Keratinocyte (primary cell): ENCODE results near the gene NXPH3. TPM values are rescaled to one million over a fixed set of nuclear protein-coding genes. Genes with fewer than 3 reads are reported as not detected.

Source experiments
- DNase-seq: peaks from one replicate; pipeline ENCODE4 v3.0.0-alpha.2; 2011; ENCODE audit warnings: low read depth, missing footprints, low spot score
- FAIRE-seq: peaks from 2 replicates; lab custom pipeline; 2011; peaks lifted over from hg19 to GRCh38; lab: Jason Lieb, UNC
- H2AFZ ChIP-seq: 2 replicates; pipeline ENCODE4 v1.6.0; 2012; ENCODE audit warnings: low read length, control low read depth, inconsistent platforms; ENCODE audit not compliant: control insufficient read depth
- H3K27ac ChIP-seq: 2 replicates; pipeline ENCODE4 v1.5.1; 2011; ENCODE audit warnings: low read length; ENCODE audit not compliant: control insufficient read depth, insufficient read depth
- H3K27me3 ChIP-seq: 3 replicates; pipeline ENCODE4 v1.6.0; 2011; ENCODE audit warnings: low read length; ENCODE audit not compliant: control insufficient read depth, insufficient read depth; ENCODE audit errors: extremely low read depth
- H3K36me3 ChIP-seq, 2 experiments: 2 replicates in 1 of 2; 3 replicates in 1 of 2; pipeline ENCODE4 v1.5.1; 2011; ENCODE audit warnings: low read length in 2 of 2, mild to moderate bottlenecking in 1 of 2; ENCODE audit not compliant: control insufficient read depth in 2 of 2, insufficient read depth in 2 of 2; ENCODE audit errors: extremely low read depth in 1 of 2
- H3K4me1 ChIP-seq: 3 replicates; pipeline ENCODE4 v1.5.1; 2011; ENCODE audit warnings: low read length; ENCODE audit not compliant: control insufficient read depth, insufficient read depth; ENCODE audit errors: extremely low read depth
- H3K4me2 ChIP-seq: 3 replicates; pipeline ENCODE4 v1.6.0; 2011; ENCODE audit warnings: low read depth, low read length; ENCODE audit not compliant: control insufficient read depth, insufficient read depth; ENCODE audit errors: extremely low read depth
- H3K4me3 ChIP-seq, 3 experiments: fragments of 200-600 bp in 1 of 3; sonication (generic) in 1 of 3; 2 replicates in 2 of 3; 3 replicates in 1 of 3; pipeline ENCODE4 v1.5.1; 2011 to 2016; ENCODE audit warnings: low read length in 3 of 3, mild to moderate bottlenecking in 3 of 3, control low read depth in 2 of 3, inconsistent platforms in 1 of 3, low read depth in 1 of 3, mixed read lengths in 1 of 3, mixed run types in 1 of 3, moderate library complexity in 1 of 3; ENCODE audit not compliant: control insufficient read depth in 2 of 3, insufficient read depth in 2 of 3; ENCODE audit errors: extremely low read depth in 1 of 3
- H3K79me2 ChIP-seq: 2 replicates; pipeline ENCODE4 v1.6.0; 2012; ENCODE audit warnings: low read length; ENCODE audit not compliant: control insufficient read depth, insufficient read depth
- H3K9ac ChIP-seq: 3 replicates; pipeline ENCODE4 v1.6.0; 2011; ENCODE audit warnings: low read length; ENCODE audit not compliant: control insufficient read depth, insufficient read depth; ENCODE audit errors: extremely low read depth
- H3K9me1 ChIP-seq: 3 replicates; pipeline ENCODE4 v1.6.0; 2011; ENCODE audit warnings: low read length; ENCODE audit not compliant: control insufficient read depth, insufficient read depth; ENCODE audit errors: extremely low read depth
- H3K9me3 ChIP-seq: 2 replicates; pipeline ENCODE4 v1.5.1; 2012; ENCODE audit warnings: low read depth, low read length; ENCODE audit not compliant: control insufficient read depth
- H4K20me1 ChIP-seq: 3 replicates; pipeline ENCODE4 v1.6.0; 2011; ENCODE audit warnings: low read length; ENCODE audit not compliant: control insufficient read depth, insufficient read depth; ENCODE audit errors: extremely low read depth
- EZH2 ChIP-seq: IDR thresholded peaks from one replicate; pipeline ENCODE4 v1.6.1; 2012; ENCODE audit warnings: inconsistent platforms, mild to moderate bottlenecking, low read length, moderate library complexity
- dilution Hi-C: fragments of 300-500 bp; cut with MboI; formaldehyde crosslinking; loops from one replicate; pipeline ENCODE4 v1.7.0; 2020; ENCODE audit warnings: low sequenced_read_pairs; ENCODE audit not compliant: extremely low pct_ligation_motif_present
- polyA plus RNA-seq, 5 experiments: library from polyadenylated mRNA; depleted of rRNA in 3 of 5; stranded (reverse) in 3 of 5; stranded (forward) in 1 of 5; unstranded in 1 of 5; fragments of >200 nt; gene quantifications; 1 replicate in 1 of 5; 2 replicates in 3 of 5; 3 replicates in 1 of 5; pipeline versions ENCODE4 v1.2.1 to v1.2.3, GENCODE V29; 2011 to 2012; ENCODE audit warnings: missing spikeins in 2 of 5, low read depth in 1 of 5, low replicate concordance in 1 of 5
- TF ChIP-seq, protein P1 (sequence below), 3 experiments: IDR thresholded peaks in 1 of 3; conservative IDR thresholded peaks in 1 of 3; optimal IDR thresholded peaks in 1 of 3; 2 replicates in 2 of 3; 3 replicates in 1 of 3; pipeline versions ENCODE3 to v1.5.1; 2011; ENCODE audit warnings: low read length in 3 of 3, mild to moderate bottlenecking in 3 of 3, moderate library complexity in 2 of 3, control low read depth in 1 of 3, inconsistent platforms in 1 of 3; ENCODE audit not compliant: insufficient read depth in 2 of 3; ENCODE audit errors: extremely low read depth in 1 of 3

Gene NXPH3
- polyA plus RNA-seq, 1 donor (not counting 4 experiments of a cell fraction or from before 2014, with no cell fraction given): 0.12 TPM

DNA sequence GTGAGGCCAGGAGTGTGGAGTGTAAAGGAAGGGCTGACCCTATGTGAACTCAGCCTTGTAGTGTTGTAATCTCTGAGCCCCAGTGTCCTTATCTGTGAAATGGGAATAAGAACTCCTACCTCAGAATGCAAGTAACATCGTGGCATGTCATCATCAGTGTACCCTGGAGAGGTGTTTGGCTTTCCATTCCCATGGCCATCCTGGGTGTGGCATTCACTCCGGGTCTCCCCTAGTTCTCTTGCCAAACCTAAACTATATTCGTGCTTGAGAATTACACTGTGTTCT, 1.9 kb downstream of the NXPH3 start:
- DNase-seq (no peak), FAIRE-seq (no peak)
- dilution Hi-C loops: no loop called here
- H3K36me3 ChIP-seq: no peaks in the 10 kb centered on the region
- H3K27me3 ChIP-seq: peaks cover 30% of the 10 kb centered on the region
- no peak overlapping the region for H3K4me2 ChIP-seq
- TF ChIP-seq, protein P1, sequence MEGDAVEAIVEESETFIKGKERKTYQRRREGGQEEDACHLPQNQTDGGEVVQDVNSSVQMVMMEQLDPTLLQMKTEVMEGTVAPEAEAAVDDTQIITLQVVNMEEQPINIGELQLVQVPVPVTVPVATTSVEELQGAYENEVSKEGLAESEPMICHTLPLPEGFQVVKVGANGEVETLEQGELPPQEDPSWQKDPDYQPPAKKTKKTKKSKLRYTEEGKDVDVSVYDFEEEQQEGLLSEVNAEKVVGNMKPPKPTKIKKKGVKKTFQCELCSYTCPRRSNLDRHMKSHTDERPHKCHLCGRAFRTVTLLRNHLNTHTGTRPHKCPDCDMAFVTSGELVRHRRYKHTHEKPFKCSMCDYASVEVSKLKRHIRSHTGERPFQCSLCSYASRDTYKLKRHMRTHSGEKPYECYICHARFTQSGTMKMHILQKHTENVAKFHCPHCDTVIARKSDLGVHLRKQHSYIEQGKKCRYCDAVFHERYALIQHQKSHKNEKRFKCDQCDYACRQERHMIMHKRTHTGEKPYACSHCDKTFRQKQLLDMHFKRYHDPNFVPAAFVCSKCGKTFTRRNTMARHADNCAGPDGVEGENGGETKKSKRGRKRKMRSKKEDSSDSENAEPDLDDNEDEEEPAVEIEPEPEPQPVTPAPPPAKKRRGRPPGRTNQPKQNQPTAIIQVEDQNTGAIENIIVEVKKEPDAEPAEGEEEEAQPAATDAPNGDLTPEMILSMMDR (optimal IDR thresholded peaks at IDR 0.05 in 1 of 3, IDR thresholded peaks at IDR 0.05 in 1 of 3, conservative IDR thresholded peaks at IDR 0.05 in 1 of 3; ENCODE audit: extremely low read depth in 1 of 3, insufficient read depth in 2 of 3, low read length in 3 of 3): no peak
- H3K9ac ChIP-seq: no peak overlapping the region
- no peak overlapping the region for H2AFZ ChIP-seq
- no peaks in the 10 kb centered on the region for H3K9me1 ChIP-seq
- no peaks in the 10 kb centered on the region for H4K20me1 ChIP-seq
- no peak overlapping the region for H3K4me3 ChIP-seq
- no peaks in the 10 kb centered on the region for H3K9me3 ChIP-seq
- peaks cover 6% of the 10 kb centered on the region for H3K4me1 ChIP-seq
- no peaks in the 10 kb centered on the region for H3K79me2 ChIP-seq
- no peak overlapping the region for H3K27ac ChIP-seq

DNA sequence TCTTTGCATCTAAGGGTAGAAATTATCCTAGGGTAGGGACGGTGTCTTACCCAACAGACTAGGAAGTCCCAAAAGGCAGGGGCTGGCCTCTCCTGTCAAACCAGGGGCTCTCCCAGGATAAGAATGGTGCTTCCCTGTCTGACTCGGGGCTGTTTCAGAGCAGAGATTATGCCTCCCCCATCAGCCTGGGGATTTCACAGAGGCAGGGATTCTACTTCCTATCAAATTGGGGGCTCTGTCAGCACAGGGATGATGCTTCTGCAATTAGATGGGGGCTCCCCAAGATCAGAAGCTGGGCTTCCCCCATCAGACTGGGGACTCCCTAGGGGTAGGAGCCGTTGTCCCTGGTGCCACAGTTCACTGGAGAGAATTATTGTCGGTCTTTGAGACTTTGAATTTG, 2.3 kb downstream of the NXPH3 start:
- Histone ChIP-seq H3K27ac (no peak overlapping the region), H3K79me2 (no peaks in the 10 kb centered on the region), H3K27me3 (peaks cover 27% of the 10 kb centered on the region), H3K4me2 (no peak overlapping the region), H3K9ac (no peak overlapping the region), H2AFZ (no peak overlapping the region), H3K9me1 (no peaks in the 10 kb centered on the region), H3K9me3 (no peaks in the 10 kb centered on the region), H3K36me3 (no peaks in the 10 kb centered on the region), H4K20me1 (no peaks in the 10 kb centered on the region), H3K4me1 (peaks cover 9% of the 10 kb centered on the region), H3K4me3 (no peak overlapping the region)
- DNase-seq (no peak), FAIRE-seq (no peak)
- dilution Hi-C loops: no loop called here
- TF ChIP-seq, protein P1 (optimal IDR thresholded peaks at IDR 0.05 in 1 of 3, IDR thresholded peaks at IDR 0.05 in 1 of 3, conservative IDR thresholded peaks at IDR 0.05 in 1 of 3; ENCODE audit: extremely low read depth in 1 of 3, insufficient read depth in 2 of 3, low read length in 3 of 3): no peak
- TF ChIP-seq EZH2: no peak
